Measurements from ENCODE around the gene ASPN. TPM values are rescaled to one million over a fixed set of nuclear protein-coding genes. Genes with fewer than 3 reads are reported as not detected.
A peak's percentile ranks its signal among the peaks of the same experiment; 100 is the strongest.

ASPN gene
- total and polyA plus RNA-seq, 4 donors = 6.4 to 11.4 (median 6.9) TPM

GRCh38 chr9:92479346-92479745, 3.0 kb downstream of the ASPN start:
- no peaks in the 10 kb centered on the region for H3K9me3 ChIP-seq (ENCODE audit: control insufficient read depth in 4 of 4, low read length in 3 of 4)
- H3K36me3 ChIP-seq (ENCODE audit: control insufficient read depth in 4 of 4, insufficient read depth in 3 of 4, low read depth in 1 of 4, low read length in 3 of 4) = no peaks in the 10 kb centered on the region
- no peaks in the 10 kb centered on the region for H3K27me3 ChIP-seq (ENCODE audit: control insufficient read depth in 4 of 4, insufficient read depth in 4 of 4, low read length in 3 of 4)
- TF ChIP-seq HNF4A (conservative IDR thresholded peaks at IDR 0.05) (no peak), JUND (IDR thresholded peaks at IDR 0.05) (no peak), MAX (IDR thresholded peaks at IDR 0.05) (no peak), FOXA2 (IDR thresholded peaks at IDR 0.05) (no peak), YY1 (IDR thresholded peaks at IDR 0.05) (no peak), NR2F2 (IDR thresholded peaks at IDR 0.05) (no peak), ATF3 (IDR thresholded peaks at IDR 0.05) (no peak), ZBTB33 (IDR thresholded peaks at IDR 0.05) (no peak), GABPA (IDR thresholded peaks at IDR 0.05 in 1 of 2, conservative IDR thresholded peaks at IDR 0.05 in 1 of 2) (no peak), FOXA1 (IDR thresholded peaks at IDR 0.05) (no peak), TAF1 (conservative IDR thresholded peaks at IDR 0.05) (no peak), HNF4G (IDR thresholded peaks at IDR 0.05) (no peak), RXRA (IDR thresholded peaks at IDR 0.05) (no peak)
- DNase-seq (ENCODE audit: low spot score) = no peak
- H3K4me1 ChIP-seq (ENCODE audit: control insufficient read depth in 4 of 4, insufficient read depth in 4 of 4, low read length in 3 of 4) = no peaks in the 10 kb centered on the region
- H3K27ac ChIP-seq (ENCODE audit: low read depth in 1 of 2, low read length in 2 of 2) = peak overlapping the region in 1 of 2 donors; percentile 32
- H3K4me3 ChIP-seq (ENCODE audit: low read depth in 1 of 3, low read length in 3 of 3) = no peak overlapping the region
- H3K9ac ChIP-seq (ENCODE audit: low read depth in 1 of 2, low read length in 2 of 2) = no peak overlapping the region

GRCh38 chr9:92478783-92479182, 3.5 kb downstream of the ASPN start:
- WGBS = 89% methylated on average over 7 of the region's 7 CpGs
- Histone ChIP-seq H3K4me1 (ENCODE audit: control insufficient read depth in 4 of 4, insufficient read depth in 4 of 4, low read length in 3 of 4) (no peaks in the 10 kb centered on the region), H3K9ac (ENCODE audit: low read depth in 1 of 2, low read length in 2 of 2) (no peak overlapping the region), H3K4me3 (ENCODE audit: low read depth in 1 of 3, low read length in 3 of 3) (no peak overlapping the region), H3K27me3 (ENCODE audit: control insufficient read depth in 4 of 4, insufficient read depth in 4 of 4, low read length in 3 of 4) (no peaks in the 10 kb centered on the region), H3K27ac (ENCODE audit: low read depth in 1 of 2, low read length in 2 of 2) (no peak overlapping the region), H3K9me3 (ENCODE audit: control insufficient read depth in 4 of 4, low read length in 3 of 4) (no peaks in the 10 kb centered on the region), H3K36me3 (ENCODE audit: control insufficient read depth in 4 of 4, insufficient read depth in 3 of 4, low read depth in 1 of 4, low read length in 3 of 4) (no peaks in the 10 kb centered on the region)
- TF ChIP-seq RAD21 (IDR thresholded peaks at IDR 0.05) = no peak
- TF ChIP-seq CTCF (IDR thresholded peaks at IDR 0.05; ENCODE audit: low read depth, low read length, missing input control) = no peak
- TF ChIP-seq FOXA1 (IDR thresholded peaks at IDR 0.05) = no peak
- TF ChIP-seq MAX (IDR thresholded peaks at IDR 0.05) = no peak
- TF ChIP-seq EGR1 (IDR thresholded peaks at IDR 0.05; ENCODE audit: low read depth in 2 of 2) = no peak
- TF ChIP-seq ATF3 (IDR thresholded peaks at IDR 0.05) = no peak
- TF ChIP-seq HNF4G (IDR thresholded peaks at IDR 0.05) = no peak
- no peak for TF ChIP-seq REST (IDR thresholded peaks at IDR 0.05)
- TF ChIP-seq NR2F2 (IDR thresholded peaks at IDR 0.05) = no peak
- TF ChIP-seq ZBTB33 (IDR thresholded peaks at IDR 0.05) = no peak
- no peak for TF ChIP-seq HNF4A (conservative IDR thresholded peaks at IDR 0.05)
- no peak for TF ChIP-seq JUND (IDR thresholded peaks at IDR 0.05)
- no peak for TF ChIP-seq YY1 (IDR thresholded peaks at IDR 0.05)
- no peak for TF ChIP-seq GABPA (IDR thresholded peaks at IDR 0.05 in 1 of 2, conservative IDR thresholded peaks at IDR 0.05 in 1 of 2)
- no peak for DNase-seq (ENCODE audit: low spot score)

Measured in liver (tissue), 9 donors.